ENCODE measurements around the gene RHBG.

- TF ChIP-seq CTCF (optimal IDR thresholded peaks at IDR 0.05 in 1 of 3, IDR thresholded peaks at IDR 0.05 in 1 of 3, conservative IDR thresholded peaks at IDR 0.05 in 1 of 3; ENCODE audit: extremely low read depth in 1 of 3, insufficient read depth in 2 of 3, low read length in 3 of 3) (no peak), EZH2 (IDR thresholded peaks at IDR 0.05; ENCODE audit: low read length) (no peak)
Measured at GRCh38 chr1:156410238-156410637, 41.2 kb downstream of the RHBG start.

Data from keratinocyte (primary cell).